A549 (cell line): Measurements from ENCODE around the gene CFAP46. TPM values are rescaled to one million over a fixed set of nuclear protein-coding genes. Genes with fewer than 3 reads are reported as not detected.

Source experiments
- ATAC-seq, 2 experiments: fragments of 200-7000 bp in 1 of 2; fragments of >200 bp in 1 of 2; cut with Nextera tagmentation in 1 of 2; cut with Tn5 transposase in 1 of 2; 3 replicates each; pipeline versions ENCODE4 v1.8.0 to v1.9.1; 2018 to 2020; ENCODE audit warnings: mild to moderate bottlenecking in 1 of 2, moderate library complexity in 1 of 2
- CTCF ChIA-PET: fragments of 300-600 bp; sonication (Branson Sonifier 250); formaldehyde crosslinking; extraction: SDS; loops from one replicate; lab custom pipeline; 2021; ENCODE audit warnings: antibody characterized with exemption, inconsistent platforms; lab: Yijun Ruan, JAX
- POLR2A ChIA-PET: fragments of 350-600 bp; formaldehyde crosslinking; extraction: SDS; loops from one replicate; lab custom pipeline; 2021; ENCODE audit warnings: antibody characterized with exemption, inconsistent platforms; lab: Yijun Ruan, JAX
- DNase-seq, 2 experiments: peaks; one replicate each; pipeline versions ENCODE4 v3.0.0 to v3.0.0-alpha.2; 2011 to 2016; ENCODE audit warnings: low read depth in 1 of 2, low spot score in 1 of 2
- FAIRE-seq: peaks from 2 replicates; lab custom pipeline; 2011; peaks lifted over from hg19 to GRCh38; lab: Jason Lieb, UNC
- H3K27ac ChIP-seq, 2 experiments: fragments of >200 bp; sonication (Bioruptor Twin); formaldehyde crosslinking; 3 replicates each; pipeline ENCODE4 v1.5.1; 2016 to 2017
- H3K4me1 ChIP-seq: fragments of >200 bp; sonication (Bioruptor Twin); formaldehyde crosslinking; 3 replicates; pipeline ENCODE4 v1.6.1; 2016
- H3K4me2 ChIP-seq: fragments of >200 bp; sonication (Bioruptor Twin); formaldehyde crosslinking; 3 replicates; pipeline ENCODE4 v1.6.1; 2016
- H3K4me3 ChIP-seq: fragments of >200 bp; sonication (Bioruptor Twin); formaldehyde crosslinking; 3 replicates; pipeline ENCODE4 v1.5.1; 2016
- H3K9me3 ChIP-seq: fragments of >200 bp; sonication (Bioruptor Twin); formaldehyde crosslinking; 3 replicates; pipeline ENCODE4 v1.6.1; 2016
- CBX8 ChIP-seq: fragments of 200-600 bp; sonication (generic); IDR thresholded peaks from 2 replicates; pipeline ENCODE4 v1.6.1; 2016
- ELK1 ChIP-seq: fragments of 150-350 bp; IDR thresholded peaks from 2 replicates; pipeline ENCODE4 v1.6.1; 2014; ENCODE audit warnings: low read depth, mild to moderate bottlenecking, low read length
- EP300 ChIP-seq, 2 experiments: fragments of >200 bp; sonication (Bioruptor Twin); formaldehyde crosslinking; IDR thresholded peaks; 2 replicates in 1 of 2; 3 replicates in 1 of 2; pipeline ENCODE4 v1.6.1; 2016 to 2017
- FOSB ChIP-seq: fragments of 250-450 bp; sonication (Bioruptor Pico); IDR thresholded peaks from 2 replicates; pipeline ENCODE4 v1.5.0; 2020; ENCODE audit warnings: mild to moderate bottlenecking, moderate library complexity
- FOSL2 ChIP-seq, 2 experiments: fragments of 450-650 bp in 1 of 2; fragments of >200 bp in 1 of 2; sonication (Bioruptor Twin) in 1 of 2; formaldehyde crosslinking; IDR thresholded peaks; 2 replicates each; pipeline versions ENCODE4 v1.5.0 to v1.6.1; 2016 to 2020; ENCODE audit warnings: mild to moderate bottlenecking in 1 of 2, moderate library complexity in 1 of 2
- FOXS1 ChIP-seq: fragments of 250-450 bp; sonication (Bioruptor Pico); IDR thresholded peaks from 2 replicates; pipeline ENCODE4 v1.5.0; 2020; ENCODE audit warnings: mild to moderate bottlenecking, moderate library complexity
- HDAC2 ChIP-seq: fragments of 200-600 bp; sonication (generic); IDR thresholded peaks from 2 replicates; pipeline ENCODE4 v1.6.1; 2016
- HES2 ChIP-seq: fragments of >200 bp; sonication (Bioruptor Twin); formaldehyde crosslinking; IDR thresholded peaks from 2 replicates; pipeline ENCODE4 v1.6.1; 2016
- HOXA7 ChIP-seq: fragments of 250-450 bp; sonication (Bioruptor Pico); IDR thresholded peaks from 2 replicates; pipeline ENCODE4 v1.5.0; 2020; ENCODE audit warnings: mild to moderate bottlenecking, moderate library complexity
- HOXB5 ChIP-seq: fragments of 250-450 bp; sonication (Bioruptor Pico); IDR thresholded peaks from 2 replicates; pipeline ENCODE4 v1.5.0; 2020; ENCODE audit warnings: mild to moderate bottlenecking, moderate library complexity
- JUNB ChIP-seq: fragments of >200 bp; sonication (Bioruptor Twin); formaldehyde crosslinking; IDR thresholded peaks from 2 replicates; pipeline ENCODE4 v1.6.1; 2016
- KDM1A ChIP-seq: fragments of 200-600 bp; sonication (generic); IDR thresholded peaks from 2 replicates; pipeline ENCODE4 v1.6.1; 2016; ENCODE audit warnings: low read depth, mild to moderate bottlenecking
- KDM5A ChIP-seq: fragments of 200-600 bp; sonication (generic); IDR thresholded peaks from 2 replicates; pipeline ENCODE4 v1.6.1; 2016; ENCODE audit warnings: antibody characterized with exemption, mild to moderate bottlenecking
- NFE2L2 ChIP-seq: fragments of 150-350 bp; conservative IDR thresholded peaks from 2 replicates; pipeline ENCODE4 v1.6.1; 2014; ENCODE audit warnings: low read length
- POLR2A ChIP-seq: IDR thresholded peaks from 2 replicates; pipeline ENCODE4 v1.6.1; 2012; ENCODE audit warnings: mild to moderate bottlenecking, low read length
- RARB ChIP-seq: fragments of 250-450 bp; sonication (Bioruptor Pico); IDR thresholded peaks from 2 replicates; pipeline ENCODE4 v1.8.0; 2021; ENCODE audit warnings: mild to moderate bottlenecking, moderate library complexity
- RNF2 ChIP-seq: fragments of 200-600 bp; sonication (generic); IDR thresholded peaks from 2 replicates; pipeline ENCODE4 v1.6.1; 2016; ENCODE audit warnings: low read depth, mild to moderate bottlenecking, antibody characterized with exemption, moderate library complexity, borderline replicate concordance
- USF2 ChIP-seq: fragments of 450-650 bp; IDR thresholded peaks from 2 replicates; pipeline ENCODE4 v1.6.1; 2014; ENCODE audit warnings: antibody characterized with exemption
- ZFP36 ChIP-seq: fragments of 450-650 bp; IDR thresholded peaks from 2 replicates; pipeline ENCODE4 v1.6.1; 2014; ENCODE audit warnings: borderline replicate concordance; ENCODE audit not compliant: partially characterized antibody
- ZSCAN20 ChIP-seq: fragments of 250-450 bp; sonication (Bioruptor Pico); IDR thresholded peaks from 2 replicates; pipeline ENCODE4 v1.8.0; 2022; ENCODE audit warnings: mild to moderate bottlenecking, moderate library complexity
- WGBS: methylation state at CpG from one replicate; pipeline ENCODE4 v1.1.6; 2017; ENCODE audit errors: missing lambda C conversion rate; 5-methylcytosine and 5-hydroxymethylcytosine counted together
- polyA plus RNA-seq, 4 experiments: library from polyadenylated mRNA; depleted of rRNA in 3 of 4; stranded (reverse); fragments of >200 nt; fragmentation: RNase III in 1 of 4; extraction: RNeasy Plus Mini Kit Qiagen cat#74134 plus additional on column Dnase treatment in 1 of 4; gene quantifications; 2 replicates in 3 of 4; 3 replicates in 1 of 4; pipeline ENCODE4 v1.2.3, GENCODE V29; 2011 to 2017
- TF ChIP-seq, protein P1 (sequence below): fragments of >200 bp; sonication (Bioruptor Twin); formaldehyde crosslinking; IDR thresholded peaks from 3 replicates; pipeline ENCODE4 v1.6.1; 2016
- TF ChIP-seq, protein P2 (sequence below): fragments of 250-450 bp; sonication (Bioruptor Pico); IDR thresholded peaks from 2 replicates; pipeline ENCODE4 v1.5.0; 2020; ENCODE audit warnings: low read depth, mild to moderate bottlenecking, moderate library complexity
- TF ChIP-seq, protein P3 (sequence below): IDR thresholded peaks from 2 replicates; pipeline ENCODE4 v1.6.1; 2012

The CFAP46 gene
- polyA plus RNA-seq, 2 of the 4 experiments (the other 2 are of a cell fraction): 0.88 to 1.8 TPM

DNA sequence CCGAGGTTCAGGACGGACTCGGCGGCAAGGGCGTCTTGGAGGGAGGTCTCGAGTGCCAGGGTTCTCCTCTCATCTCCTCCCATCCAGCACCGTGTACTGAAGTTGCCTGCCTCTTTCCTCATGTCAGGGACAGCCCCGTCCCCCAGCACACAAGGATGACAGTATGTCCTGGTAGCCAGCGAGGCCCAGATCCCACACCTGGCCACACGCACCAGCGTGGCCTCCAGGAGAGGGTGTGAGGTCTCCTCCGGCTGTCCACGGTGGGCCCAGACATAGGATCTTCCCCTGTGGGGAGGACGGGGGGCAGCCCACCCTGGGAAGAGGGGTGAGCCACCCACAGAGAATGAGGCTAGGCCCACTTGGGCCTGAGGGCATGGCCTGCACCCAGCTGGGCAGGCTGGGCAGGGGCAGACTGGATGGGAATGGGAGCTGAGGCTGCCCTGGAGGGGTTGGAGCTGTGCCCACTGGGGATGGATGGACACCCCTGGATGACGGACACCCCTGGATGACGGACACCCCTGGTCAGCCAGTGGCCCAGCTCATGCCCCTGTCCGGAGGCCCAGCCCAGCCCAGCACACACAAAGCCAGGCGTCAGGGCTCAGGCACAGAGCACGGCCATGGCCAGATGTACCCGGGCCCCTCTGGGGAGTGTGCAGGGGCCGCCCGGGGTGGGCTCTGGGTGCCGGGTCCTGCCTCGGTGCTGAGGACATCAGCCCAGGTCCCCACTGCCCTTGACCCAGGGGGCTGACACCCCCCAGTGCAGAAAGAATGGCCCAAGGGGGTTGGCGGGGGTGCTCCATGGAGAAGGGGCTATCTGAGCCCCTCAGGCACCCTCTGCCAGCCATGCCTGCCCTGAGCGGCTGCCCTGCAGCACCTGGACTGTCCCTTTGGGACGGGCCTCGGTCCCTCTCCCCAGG, 30.9 kb upstream of the CFAP46 start (continued):
- TF ChIP-seq, protein P1, sequence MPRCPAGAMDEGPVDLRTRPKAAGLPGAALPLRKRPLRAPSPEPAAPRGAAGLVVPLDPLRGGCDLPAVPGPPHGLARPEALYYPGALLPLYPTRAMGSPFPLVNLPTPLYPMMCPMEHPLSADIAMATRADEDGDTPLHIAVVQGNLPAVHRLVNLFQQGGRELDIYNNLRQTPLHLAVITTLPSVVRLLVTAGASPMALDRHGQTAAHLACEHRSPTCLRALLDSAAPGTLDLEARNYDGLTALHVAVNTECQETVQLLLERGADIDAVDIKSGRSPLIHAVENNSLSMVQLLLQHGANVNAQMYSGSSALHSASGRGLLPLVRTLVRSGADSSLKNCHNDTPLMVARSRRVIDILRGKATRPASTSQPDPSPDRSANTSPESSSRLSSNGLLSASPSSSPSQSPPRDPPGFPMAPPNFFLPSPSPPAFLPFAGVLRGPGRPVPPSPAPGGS: no peak
- TF ChIP-seq ZFP36 (no peak), NFE2L2 (no peak), KDM5A (no peak), JUNB (no peak), POLR2A (no peak), ELK1 (no peak)

- H3K9me3 ChIP-seq: no peaks in the 10 kb centered on the region
- no peak for ATAC-seq
- POLR2A ChIA-PET: no interaction called here
- CTCF ChIA-PET: no interaction called here
- 53% methylated on average over 24 of the region's 26 CpGs for WGBS
- no peak for FAIRE-seq
- H3K4me2 ChIP-seq: no peak overlapping the region
- H3K4me1 ChIP-seq: no peaks in the 10 kb centered on the region
- H3K4me3 ChIP-seq: no peak overlapping the region
- DNase-seq: no peak
- no peak overlapping the region for H3K27ac ChIP-seq
- TF ChIP-seq RARB (CRISPR knock-in tag): no peak
- TF ChIP-seq POLR2A: no peak
- TF ChIP-seq FOSL2 (IDR thresholded peaks at IDR 0.05): no peak
- no peak for TF ChIP-seq FOSL2 (CRISPR knock-in tag; IDR thresholded peaks at IDR 0.05)
- no peak for TF ChIP-seq HDAC2
- no peak for TF ChIP-seq CBX8
- TF ChIP-seq HOXA7 (CRISPR knock-in tag): no peak
- no peak for TF ChIP-seq FOSB (CRISPR knock-in tag)
- TF ChIP-seq, protein P2, sequence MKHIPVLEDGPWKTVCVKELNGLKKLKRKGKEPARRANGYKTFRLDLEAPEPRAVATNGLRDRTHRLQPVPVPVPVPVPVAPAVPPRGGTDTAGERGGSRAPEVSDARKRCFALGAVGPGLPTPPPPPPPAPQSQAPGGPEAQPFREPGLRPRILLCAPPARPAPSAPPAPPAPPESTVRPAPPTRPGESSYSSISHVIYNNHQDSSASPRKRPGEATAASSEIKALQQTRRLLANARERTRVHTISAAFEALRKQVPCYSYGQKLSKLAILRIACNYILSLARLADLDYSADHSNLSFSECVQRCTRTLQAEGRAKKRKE (CRISPR knock-in tag): no peak
- TF ChIP-seq EP300 (IDR thresholded peaks at IDR 0.05): no peak
- no peak for TF ChIP-seq HOXB5
- no peak for TF ChIP-seq ELK1
- TF ChIP-seq, protein P1: no peak
- TF ChIP-seq KDM1A: no peak
- no peak for TF ChIP-seq FOXS1 (CRISPR knock-in tag)
- TF ChIP-seq ZSCAN20 (CRISPR knock-in tag): no peak
- TF ChIP-seq, protein P3, sequence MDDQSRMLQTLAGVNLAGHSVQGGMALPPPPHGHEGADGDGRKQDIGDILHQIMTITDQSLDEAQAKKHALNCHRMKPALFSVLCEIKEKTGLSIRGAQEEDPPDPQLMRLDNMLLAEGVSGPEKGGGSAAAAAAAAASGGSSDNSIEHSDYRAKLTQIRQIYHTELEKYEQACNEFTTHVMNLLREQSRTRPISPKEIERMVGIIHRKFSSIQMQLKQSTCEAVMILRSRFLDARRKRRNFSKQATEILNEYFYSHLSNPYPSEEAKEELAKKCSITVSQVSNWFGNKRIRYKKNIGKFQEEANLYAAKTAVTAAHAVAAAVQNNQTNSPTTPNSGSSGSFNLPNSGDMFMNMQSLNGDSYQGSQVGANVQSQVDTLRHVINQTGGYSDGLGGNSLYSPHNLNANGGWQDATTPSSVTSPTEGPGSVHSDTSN: no peak
- TF ChIP-seq RNF2: no peak
- no peak for TF ChIP-seq USF2
- no peak for TF ChIP-seq HES2
Measured at GRCh38 chr10:132972149-132972985, 30.0 kb upstream of the CFAP46 start.
